Heart right ventricle (tissue), 16 donors: ENCODE measurements around the gene TRABD2B. TPM values are rescaled to one million over a fixed set of nuclear protein-coding genes. Genes with fewer than 3 reads are reported as not detected.

ENCODE experiments used
- ATAC-seq, 8 donors: fragments of 200-7000 bp; cut with Tn5 transposase; one replicate each; pipeline ENCODE4 v1.9.1; 2020; ENCODE audit warnings: mild to moderate bottlenecking in 8 of 8, moderate library complexity in 8 of 8, moderate number of reproducible peaks in 1 of 8
- DNase-seq, 2 donors: peaks; one replicate each; pipeline ENCODE4 v3.0.0-alpha.2; 2020
- H3K27ac ChIP-seq, 10 donors: fragments of 200-600 bp; sonication (generic) in 2 of 10; one replicate each; pipeline versions ENCODE4 v1.5.0 to v1.8.0; 2020 to 2022; ENCODE audit warnings: mild to moderate bottlenecking in 3 of 10
- H3K27me3 ChIP-seq, 7 donors: fragments of 200-600 bp; one replicate each; pipeline ENCODE4 v1.8.0; 2021 to 2022; ENCODE audit warnings: mild to moderate bottlenecking in 2 of 7
- H3K36me3 ChIP-seq, 9 donors: fragments of 200-600 bp; sonication (generic) in 1 of 9; one replicate each; pipeline versions ENCODE4 v1.5.0 to v1.8.0; 2020 to 2022; ENCODE audit warnings: mild to moderate bottlenecking in 2 of 9
- H3K4me1 ChIP-seq, 9 donors: fragments of 200-600 bp; sonication (generic) in 1 of 9; one replicate each; pipeline versions ENCODE4 v1.5.0 to v1.8.0; 2020 to 2022; ENCODE audit warnings: mild to moderate bottlenecking in 4 of 9
- H3K4me3 ChIP-seq, 10 donors: fragments of 200-600 bp; sonication (generic) in 2 of 10; one replicate each; pipeline versions ENCODE4 v1.5.0 to v1.8.0; 2020 to 2022; ENCODE audit warnings: mild to moderate bottlenecking in 7 of 10, moderate library complexity in 2 of 10
- H3K9me3 ChIP-seq, 11 donors: fragments of 200-600 bp in 10 of 11; sonication (generic) in 2 of 11; one replicate each; pipeline versions ENCODE4 v1.5.0 to v1.8.0; 2013 to 2022; ENCODE audit warnings: mild to moderate bottlenecking in 2 of 11, control low read depth in 1 of 11, moderate library complexity in 1 of 11
- WGBS, 2 donors: extraction: QIAGEN DNeasy Blood & Tissue Kit; methylation state at CpG; one replicate each; pipeline ENCODE4 v1.1.7; 2013; ENCODE audit warnings: inconsistent platforms in 1 of 2; 5-methylcytosine and 5-hydroxymethylcytosine counted together
- intact Hi-C, 10 donors: fragments of 100-400 bp; cut with DNase I; formaldehyde crosslinking; loops; one replicate each; pipeline versions ENCODE4 v1.11.1 to v1.14.2; 2022
- polyA plus RNA-seq, 2 donors: library from polyadenylated mRNA; stranded (reverse); fragments of 200-250 nt; gene quantifications; one replicate each; pipeline ENCODE4 v1.2.3, GENCODE V29; 2013
- total RNA-seq, 10 donors: library from RNA; stranded (reverse); fragmentation: NEBNext Ultra II Directional in 3 of 10; extraction: Animal tissue kit (Norgen Biotek cat#: 25700) in 3 of 10; gene quantifications; one replicate each; pipeline versions ENCODE4 v1.2.1 to v1.2.4, GENCODE V29; 2021 to 2023
- TF ChIP-seq, protein P1 (sequence below), 9 donors: fragments of 200-600 bp; sonication (generic) in 2 of 9; IDR thresholded peaks; one replicate each; pipeline versions ENCODE4 v1.5.0 to v1.8.0; 2021 to 2022; ENCODE audit warnings: antibody characterized with exemption in 9 of 9, mild to moderate bottlenecking in 5 of 9, moderate library complexity in 1 of 9
- donor health status: Arrhythmogenic right ventricular cardiomyopathy.
- donor health status: ischemic (EF 13 %, LVEDD 7.1; RV severe dilation, severe dysfunction).
- donor health status: healthy with polysubstance abuse.
- donor health status: DM: no; HTN: yes; CAD: no.
- donor health status: DM: no; HTN: no; CAD: no.
- donor health status: ischemic (EF 25% LVEDD 6.9; RV normal size, moderate dysfunction).
- donor health status: ischemic (EF 25% LVEDD 5.7; RV mildly dilated, moderate dysfunction).
- donor health status: healthy.
- donor health status: DM: yes; HTN: yes; CAD: no.
- donor health status: Ischemic cardiomyopathy.
- donor health status: ischemic (EF 35%, LVEDD 5.7; RV mildly dilated, moderate dysfunction).
- donor health status: nonischemic (EF 11% LVEDD 7.7; RV severe dilation, severe dysfunction).
- donor health status: DM: yes; HTN: yes; CAD: no.
- donor health status: PGD.
- donor health status: ischemic (EF 29% LVEDD 5.4; RV normal size, mild dysfunction).
- donor health status: nonischemic (EF 23%, LVEDD 6.1; RV moderate dilation, normal function).

Gene TRABD2B
- total and polyA plus RNA-seq, 12 donors = 0.21 to 1.1 (median 0.53) TPM

GRCh38 chr1:47911892-47912291, 85.3 kb downstream of the TRABD2B start:
- no peaks in the 10 kb centered on the region for H3K9me3 ChIP-seq
- TF ChIP-seq, protein P1, sequence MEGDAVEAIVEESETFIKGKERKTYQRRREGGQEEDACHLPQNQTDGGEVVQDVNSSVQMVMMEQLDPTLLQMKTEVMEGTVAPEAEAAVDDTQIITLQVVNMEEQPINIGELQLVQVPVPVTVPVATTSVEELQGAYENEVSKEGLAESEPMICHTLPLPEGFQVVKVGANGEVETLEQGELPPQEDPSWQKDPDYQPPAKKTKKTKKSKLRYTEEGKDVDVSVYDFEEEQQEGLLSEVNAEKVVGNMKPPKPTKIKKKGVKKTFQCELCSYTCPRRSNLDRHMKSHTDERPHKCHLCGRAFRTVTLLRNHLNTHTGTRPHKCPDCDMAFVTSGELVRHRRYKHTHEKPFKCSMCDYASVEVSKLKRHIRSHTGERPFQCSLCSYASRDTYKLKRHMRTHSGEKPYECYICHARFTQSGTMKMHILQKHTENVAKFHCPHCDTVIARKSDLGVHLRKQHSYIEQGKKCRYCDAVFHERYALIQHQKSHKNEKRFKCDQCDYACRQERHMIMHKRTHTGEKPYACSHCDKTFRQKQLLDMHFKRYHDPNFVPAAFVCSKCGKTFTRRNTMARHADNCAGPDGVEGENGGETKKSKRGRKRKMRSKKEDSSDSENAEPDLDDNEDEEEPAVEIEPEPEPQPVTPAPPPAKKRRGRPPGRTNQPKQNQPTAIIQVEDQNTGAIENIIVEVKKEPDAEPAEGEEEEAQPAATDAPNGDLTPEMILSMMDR (IDR thresholded peaks at IDR 0.05) = no peak
- WGBS, 2 donors = 92% methylated on average over 4 of the region's 4 CpGs
- no peak for DNase-seq
- no peaks in the 10 kb centered on the region for H3K4me1 ChIP-seq
- peaks cover 0 to 15% (median 5%) of the 10 kb centered on the region in 7 donors for H3K27me3 ChIP-seq
- intact Hi-C loops = no loop called here
- H3K27ac ChIP-seq = no peak overlapping the region
- H3K36me3 ChIP-seq = no peaks in the 10 kb centered on the region
- no peak for ATAC-seq
- H3K4me3 ChIP-seq = no peak overlapping the region

DNA sequence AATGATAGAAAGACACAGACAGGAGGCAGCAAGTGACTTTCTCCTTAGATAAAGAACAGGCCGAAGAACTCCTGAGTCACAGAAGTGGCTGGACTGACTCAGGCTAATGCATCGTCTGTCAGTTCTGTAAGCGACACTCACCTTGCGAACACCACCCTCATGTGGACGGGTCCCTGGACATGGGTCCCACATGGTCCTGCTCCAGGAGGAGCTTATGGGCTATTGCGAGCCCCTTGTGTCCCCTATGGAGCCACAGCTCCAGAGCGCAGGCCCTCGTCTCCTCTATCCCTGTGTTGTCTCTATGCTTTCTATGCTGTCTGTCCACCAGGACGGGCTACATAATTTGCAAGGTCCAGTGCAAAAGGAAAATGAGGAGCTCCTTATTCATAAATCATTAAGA, 85.8 kb downstream of the TRABD2B start:
- peaks cover 0 to 15% (median 5%) of the 10 kb centered on the region in 7 donors for H3K27me3 ChIP-seq
- H3K4me3 ChIP-seq = no peak overlapping the region
- no peaks in the 10 kb centered on the region for H3K4me1 ChIP-seq
- no peaks in the 10 kb centered on the region for H3K36me3 ChIP-seq
- 92 to 94% methylated on average over 9 of the region's 9 CpGs for WGBS, 2 donors
- intact Hi-C loops = no loop called here
- H3K9me3 ChIP-seq = no peaks in the 10 kb centered on the region
- H3K27ac ChIP-seq = no peak overlapping the region
- ATAC-seq (no peak), DNase-seq (no peak)
- TF ChIP-seq, protein P1 (IDR thresholded peaks at IDR 0.05) = no peak

- no peak for ATAC-seq
- Histone ChIP-seq H3K4me3 (no peak overlapping the region), H3K27me3 (peaks cover 0 to 8% (median 0%) of the 10 kb centered on the region in 7 donors), H3K4me1 (no peaks in the 10 kb centered on the region), H3K9me3 (no peaks in the 10 kb centered on the region), H3K36me3 (no peaks in the 10 kb centered on the region), H3K27ac (no peak overlapping the region)
- DNase-seq = no peak
- TF ChIP-seq, protein P1 (IDR thresholded peaks at IDR 0.05) = no peak
- intact Hi-C loops = no loop called here
- 93 to 98% methylated on average over 2 of the region's 2 CpGs for WGBS, 2 donors
Observed at GRCh38 chr1:47908258-47908657, 88.9 kb downstream of the TRABD2B start.

DNA sequence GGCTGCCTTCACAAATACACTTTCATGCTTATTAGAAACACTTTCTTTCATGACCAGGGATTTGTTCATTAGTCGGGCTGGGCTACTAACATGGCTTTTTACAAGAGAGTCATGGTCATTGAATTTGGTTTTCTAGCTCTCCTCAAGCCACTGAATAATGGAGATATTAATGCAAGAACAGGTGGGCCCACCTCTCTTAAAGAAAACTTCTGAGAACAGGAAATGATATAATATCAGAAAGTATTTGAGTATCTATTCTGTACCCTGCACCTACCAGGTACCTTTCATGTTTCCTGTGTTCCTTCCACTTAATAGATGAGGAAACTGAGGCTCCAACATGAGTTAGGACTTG, 90.0 kb downstream of the TRABD2B start:
- no peaks in the 10 kb centered on the region for H3K36me3 ChIP-seq
- no peak overlapping the region for H3K27ac ChIP-seq

More for the DNA sequence above, 90.0 kb downstream of the TRABD2B start:
- intact Hi-C loops = no loop called here
- DNase-seq = no peak
- Histone ChIP-seq H3K9me3 (no peaks in the 10 kb centered on the region), H3K27me3 (peaks cover 0 to 8% (median 0%) of the 10 kb centered on the region in 7 donors), H3K4me3 (no peak overlapping the region), H3K4me1 (no peaks in the 10 kb centered on the region)
- ATAC-seq = no peak
- TF ChIP-seq, protein P1 (IDR thresholded peaks at IDR 0.05) = no peak
- 75 to 84% methylated on average over 1 of the region's 1 CpG for WGBS, 2 donors
